Adrenal gland (tissue), 12 donors: ENCODE data around the gene EHD3. TPM values are rescaled to one million over a fixed set of nuclear protein-coding genes. Genes with fewer than 3 reads are reported as not detected.

Experiments
- DNase-seq, 7 donors: peaks; one replicate each; pipeline ENCODE4 v3.0.0-alpha.2; 2019 to 2020
- H3K27ac ChIP-seq, 5 donors: fragments of 200-600 bp; sonication (generic) in 4 of 5; 1 replicate in 3 of 5; 2 replicates in 2 of 5; pipeline versions ENCODE4 v1.5.1 to v1.8.0; 2016 to 2020; ENCODE audit warnings: mild to moderate bottlenecking in 1 of 5
- H3K27me3 ChIP-seq: fragments of 200-600 bp; 2 replicates; pipeline ENCODE4 v1.8.0; 2021
- H3K36me3 ChIP-seq, 2 donors: fragments of 200-600 bp; replicated peaks in 1 of 2; 1 replicate in 1 of 2; 2 replicates in 1 of 2; pipeline versions ENCODE4 v1.5.1 to v1.8.0; 2018 to 2022
- H3K4me1 ChIP-seq, 2 donors: fragments of 200-600 bp; replicated peaks in 1 of 2; 1 replicate in 1 of 2; 2 replicates in 1 of 2; pipeline versions ENCODE4 v1.5.1 to v1.8.0; 2018 to 2021
- H3K4me3 ChIP-seq, 4 donors: fragments of 200-600 bp; sonication (generic) in 3 of 4; one replicate each; pipeline ENCODE4 v1.5.1; 2016 to 2018
- H3K9me3 ChIP-seq, 3 donors: fragments of 200-600 bp; sonication (generic) in 1 of 3; replicated peaks in 1 of 3; 1 replicate in 2 of 3; 2 replicates in 1 of 3; pipeline versions ENCODE4 v1.5.1 to v1.8.0; 2016 to 2021
- CTCF ChIP-seq, 6 experiments: fragments of 450-650 bp in 4 of 6; fragments of 200-600 bp in 2 of 6; sonication (generic) in 1 of 6; IDR thresholded peaks; 1 replicate in 5 of 6; 2 replicates in 1 of 6; pipeline versions ENCODE4 v1.5.1 to v1.8.0; 2016 to 2021; ENCODE audit warnings: antibody characterized with exemption in 6 of 6, mild to moderate bottlenecking in 2 of 6, moderate library complexity in 1 of 6
- POLR2A ChIP-seq, 2 donors: fragments of 450-650 bp; IDR thresholded peaks; one replicate each; pipeline ENCODE4 v1.6.1; 2017; ENCODE audit warnings: antibody characterized with exemption in 2 of 2, mild to moderate bottlenecking in 2 of 2, moderate library complexity in 1 of 2
- WGBS, 4 donors: extraction: QIAGEN DNeasy Blood & Tissue Kit in 2 of 4; methylation state at CpG; one replicate each; pipeline versions ENCODE4 v1.1.5 to v1.1.7; 2013 to 2017; 5-methylcytosine and 5-hydroxymethylcytosine counted together
- intact Hi-C, 2 donors: fragments of 100-400 bp; cut with DNase I; formaldehyde crosslinking; loops; one replicate each; pipeline versions ENCODE4 v1.14.1 to v1.15.0; 2022 to 2023
- polyA plus RNA-seq, 3 donors: library from polyadenylated mRNA; stranded (reverse); fragments of 200-250 nt in 2 of 3; fragments of 350-450 nt in 1 of 3; fragmentation: Illumina TruSeq in 1 of 3; extraction: RNeasy Lipid Tissue Mini Kit (QIAGEN cat#74804) in 1 of 3; gene quantifications; one replicate each; pipeline ENCODE4 v1.2.3, GENCODE V29; 2013 to 2014
- total RNA-seq, 9 donors: library from RNA; depleted of rRNA in 4 of 9; stranded (reverse); fragments of >200 nt in 4 of 9; fragments of 120-200 nt in 1 of 9; fragmentation: NEBNext Ultra II Directional in 1 of 9; extraction: Animal tissue kit (Norgen Biotek cat#: 25700) in 1 of 9; gene quantifications; one replicate each; pipeline versions ENCODE4 v1.1.0 to v1.2.4, GENCODE V29; 2013 to 2023
- donor health status: healthy with polysubstance abuse.
- donor health status: Bipolar disorder and iron deficiency.
- donor health status: DM: yes; HTN: yes; CAD: no.
- donor health status: DM: no; HTN: no; CAD: no.
- donor health status: DM: no; HTN: no; CAD: no.
- donor health status: DM: yes; HTN: yes; CAD: no.

The EHD3 gene
- total and polyA plus RNA-seq, 12 donors, result 4.6 to 51.9 (median 22.3) TPM

- Histone ChIP-seq H3K27ac (no peak overlapping the region), H3K4me3 (peak overlapping the region in 1 of 4 donors; percentile 51), H3K9me3 (no peaks in the 10 kb centered on the region), H3K27me3 (no peaks in the 10 kb centered on the region), H3K36me3 (no peaks in the 10 kb centered on the region), H3K4me1 (no peaks in the 10 kb centered on the region)
- 82 to 100% (median 89%) methylated on average over 1 of the region's 1 CpG for WGBS, 4 donors
- DNase-seq, result no peak
- TF ChIP-seq CTCF (IDR thresholded peaks at IDR 0.05) (no peak), POLR2A (IDR thresholded peaks at IDR 0.05) (no peak)
- intact Hi-C loops, result no loop called here
Observed at GRCh38 chr2:31233231-31233630, 721 bp upstream of the EHD3 start.

GRCh38 chr2:31234683-31235503 lies 941 bp downstream of the EHD3 start:
- 47 to 63% (median 54%) methylated on average over 12 to 17 of the region's 17 CpGs for WGBS, 4 donors
- Histone ChIP-seq H3K4me3 (peak overlapping the region in 1 of 4 donors; percentile 51), H3K9me3 (no peaks in the 10 kb centered on the region), H3K27me3 (no peaks in the 10 kb centered on the region), H3K36me3 (no peaks in the 10 kb centered on the region), H3K4me1 (no peaks in the 10 kb centered on the region), H3K27ac (peak overlapping the region in 2 of 5 donors; percentile 37 to 64)
- no peak for DNase-seq
- TF ChIP-seq CTCF (IDR thresholded peaks at IDR 0.05), result no peak
- no peak for TF ChIP-seq POLR2A (IDR thresholded peaks at IDR 0.05)
- intact Hi-C loops, result no loop called here

- 65 to 77% (median 72%) methylated on average over 4 of the region's 4 CpGs for WGBS, 4 donors
- Histone ChIP-seq H3K27me3 (no peaks in the 10 kb centered on the region), H3K36me3 (no peaks in the 10 kb centered on the region), H3K4me1 (peaks cover 0 to 5% of the 10 kb centered on the region in 2 donors), H3K27ac (no peak overlapping the region), H3K9me3 (no peaks in the 10 kb centered on the region), H3K4me3 (peak overlapping the region in 1 of 4 donors; percentile 51)
- intact Hi-C loops, result no loop called here
- peak in 2 of 7 donors; percentile 12 to 27 for DNase-seq
- TF ChIP-seq CTCF (IDR thresholded peaks at IDR 0.05), result no peak
- TF ChIP-seq POLR2A (IDR thresholded peaks at IDR 0.05), result no peak
Observed at GRCh38 chr2:31235504-31235902, 1.6 kb downstream of the EHD3 start.

GRCh38 chr2:31236433-31237205 lies 2.7 kb downstream of the EHD3 start:
- no peak for DNase-seq
- peak overlapping the region in 1 of 5 donors; percentile 12 for H3K27ac ChIP-seq
- H3K9me3 ChIP-seq, result no peaks in the 10 kb centered on the region
- H3K4me1 ChIP-seq, result peaks cover 0 to 5% of the 10 kb centered on the region in 2 donors
- 57 to 88% (median 78%) methylated on average over 7 of the region's 7 CpGs for WGBS, 4 donors
- no peaks in the 10 kb centered on the region for H3K27me3 ChIP-seq
- TF ChIP-seq CTCF (IDR thresholded peaks at IDR 0.05) (no peak), POLR2A (IDR thresholded peaks at IDR 0.05) (no peak)
- H3K36me3 ChIP-seq, result no peaks in the 10 kb centered on the region
- H3K4me3 ChIP-seq, result no peak overlapping the region
- intact Hi-C loops, result no loop called here
